SH-SY5Y (cell line): ENCODE results near the gene SLC4A9.

Experiments used
- GATA2 ChIP-seq: IDR thresholded peaks from 2 replicates; pipeline ENCODE4 v1.6.1; 2011; ENCODE audit warnings: mild to moderate bottlenecking, low read depth, low read length
- GATA3 ChIP-seq: IDR thresholded peaks from 2 replicates; pipeline ENCODE4 v1.6.1; 2011; ENCODE audit warnings: low read depth, mild to moderate bottlenecking, low read length, moderate library complexity

- TF ChIP-seq GATA2, result no peak
- TF ChIP-seq GATA3, result no peak
These were observed 22.0 kb downstream of the SLC4A9 start for GRCh38 chr5:140381972-140382371.
